HepG2 (cell line): ENCODE measurements around the gene NISCH. TPM values are rescaled to one million over a fixed set of nuclear protein-coding genes. Genes with fewer than 3 reads are reported as not detected.

ENCODE experiments used
- ATAC-seq: fragments of 200-7000 bp; cut with Tn5 transposase; 3 replicates; pipeline ENCODE4 v1.9.1; 2020; ENCODE audit warnings: mild to moderate bottlenecking, moderate library complexity
- BruUV-seq: library from RNA; stranded (reverse); fragments of 400-500 nt; replicated peaks from 2 replicates; lab custom pipeline; 2021; lab: Mats Ljungman, UMichigan
- CTCF ChIA-PET: fragments of 300-600 bp; formaldehyde crosslinking; extraction: SDS; loops from one replicate; lab custom pipeline; 2021; ENCODE audit warnings: low total read pairs, inconsistent platforms, low intra/inter-chr PET ratio; lab: Yijun Ruan, JAX
- POLR2A ChIA-PET: fragments of 350-600 bp; sonication (Branson Sonifier 250); formaldehyde crosslinking; loops from one replicate; lab custom pipeline; 2020; ENCODE audit warnings: antibody characterized with exemption, inconsistent platforms; lab: Yijun Ruan, JAX
- DNase-seq: peaks from one replicate; pipeline ENCODE4 v3.0.0-alpha.2; 2015; ENCODE audit warnings: low spot score
- FAIRE-seq: peaks from 3 replicates; lab custom pipeline; 2011; peaks lifted over from hg19 to GRCh38; lab: Jason Lieb, UNC
- H2AFZ ChIP-seq: one replicate; pipeline ENCODE4 v1.6.1; 2011; ENCODE audit warnings: low read length, inconsistent platforms
- H3K27ac ChIP-seq: fragments of 300-600 bp; 3 replicates; pipeline ENCODE4 v1.8.0; 2011; ENCODE audit warnings: mixed run types, mild to moderate bottlenecking, mixed read lengths, low read length, inconsistent platforms; ENCODE audit not compliant: insufficient read depth; ENCODE audit errors: extremely low read length
- H3K27me3 ChIP-seq, 2 experiments: fragments of 200-600 bp in 1 of 2; 2 replicates in 1 of 2; 3 replicates in 1 of 2; pipeline versions ENCODE4 v1.6.0 to v1.8.0; 2011; ENCODE audit warnings: low read length in 2 of 2, mild to moderate bottlenecking in 2 of 2, moderate library complexity in 2 of 2, inconsistent platforms in 1 of 2; ENCODE audit not compliant: insufficient read depth in 2 of 2, control insufficient read depth in 1 of 2
- H3K36me3 ChIP-seq, 2 experiments: fragments of 200-600 bp in 1 of 2; replicated peaks in 1 of 2; 2 replicates in 1 of 2; 3 replicates in 1 of 2; pipeline versions ENCODE4 v1.5.1 to v1.8.0; 2011; ENCODE audit warnings: low read length in 2 of 2, inconsistent platforms in 1 of 2; ENCODE audit not compliant: insufficient read depth in 2 of 2, control insufficient read depth in 1 of 2
- H3K4me1 ChIP-seq: 2 replicates; pipeline ENCODE4 v1.5.1; 2012; ENCODE audit warnings: low read length, inconsistent platforms; ENCODE audit not compliant: insufficient read depth
- H3K4me2 ChIP-seq: 2 replicates; pipeline ENCODE4 v1.6.0; 2011; ENCODE audit warnings: low read depth, low read length, inconsistent platforms
- H3K4me3 ChIP-seq, 3 experiments: fragments of 200-600 bp in 1 of 3; sonication (generic), shearing (Covaris generic) in 1 of 3; replicated peaks in 1 of 3; 2 replicates each; pipeline ENCODE4 v1.5.1; 2011 to 2016; ENCODE audit warnings: low read length in 3 of 3, inconsistent platforms in 2 of 3, low read depth in 2 of 3, mild to moderate bottlenecking in 2 of 3, control low read depth in 1 of 3, mixed read lengths in 1 of 3; ENCODE audit not compliant: insufficient read depth in 1 of 3
- H3K79me2 ChIP-seq: one replicate; pipeline ENCODE4 v1.6.1; 2011; ENCODE audit warnings: low read length, inconsistent platforms; ENCODE audit not compliant: insufficient read depth
- H3K9ac ChIP-seq: 2 replicates; pipeline ENCODE4 v1.6.0; 2011; ENCODE audit warnings: mild to moderate bottlenecking, low read depth, low read length, inconsistent platforms; ENCODE audit not compliant: insufficient read depth
- H3K9me3 ChIP-seq: 2 replicates; pipeline ENCODE4 v1.5.1; 2012; ENCODE audit warnings: mild to moderate bottlenecking, low read length
- H4K20me1 ChIP-seq: 2 replicates; pipeline ENCODE4 v1.6.0; 2011; ENCODE audit warnings: inconsistent platforms, mild to moderate bottlenecking, low read length, moderate library complexity; ENCODE audit not compliant: insufficient read depth
- ATF7-NPFF ChIP-seq: sonication (generic); formaldehyde crosslinking; IDR thresholded peaks from 2 replicates; pipeline ENCODE4 v1.8.1; 2023; ENCODE audit warnings: mild to moderate bottlenecking, low read depth, missing genetic modification reagents, moderate library complexity
- CHCHD3 ChIP-seq: sonication (generic); formaldehyde crosslinking; IDR thresholded peaks from 2 replicates; pipeline ENCODE4 v1.8.0; 2022; ENCODE audit warnings: mild to moderate bottlenecking, missing genetic modification reagents, moderate library complexity
- CHD2 ChIP-seq: IDR thresholded peaks from 2 replicates; pipeline ENCODE4 v1.6.1; 2011; ENCODE audit warnings: low read depth, low read length, improper control_type of control experiment
- CHD4 ChIP-seq: fragments of 200-600 bp; sonication (generic); IDR thresholded peaks from 2 replicates; pipeline ENCODE4 v1.7.0; 2017; ENCODE audit warnings: mild to moderate bottlenecking, low read length, borderline replicate concordance
- KDM2A ChIP-seq: sonication (generic); formaldehyde crosslinking; IDR thresholded peaks from 2 replicates; pipeline ENCODE4 v1.4.0; 2020; ENCODE audit warnings: low read depth, missing genetic modification reagents, borderline replicate concordance
- NONO ChIP-seq, 2 experiments: fragments of 450-650 bp in 1 of 2; sonication (generic) in 1 of 2; formaldehyde crosslinking in 1 of 2; IDR thresholded peaks in 1 of 2; conservative IDR thresholded peaks in 1 of 2; 2 replicates each; pipeline versions ENCODE4 v1.6.1 to v1.8.0; 2017 to 2022; ENCODE audit warnings: mild to moderate bottlenecking in 1 of 2, missing genetic modification reagents in 1 of 2, moderate library complexity in 1 of 2
- PHB2 ChIP-seq: fragments of 450-650 bp; IDR thresholded peaks from 2 replicates; pipeline ENCODE4 v1.6.1; 2018; ENCODE audit not compliant: partially characterized antibody
- RBM22 ChIP-seq: fragments of 200-400 bp; formaldehyde crosslinking; optimal IDR thresholded peaks from 2 replicates; pipeline ENCODE3; 2017; ENCODE audit warnings: mild to moderate bottlenecking, low read length, moderate library complexity
- SALL1 ChIP-seq: sonication (generic); formaldehyde crosslinking; IDR thresholded peaks from 2 replicates; pipeline ENCODE4 v1.8.0; 2022; ENCODE audit warnings: mild to moderate bottlenecking, missing genetic modification reagents
- SALL2 ChIP-seq: sonication (generic); formaldehyde crosslinking; IDR thresholded peaks from 2 replicates; pipeline ENCODE4 v1.8.1; 2023; ENCODE audit warnings: mild to moderate bottlenecking, missing genetic modification reagents, inconsistent platforms
- SPEN ChIP-seq: sonication (generic); formaldehyde crosslinking; IDR thresholded peaks from 2 replicates; pipeline ENCODE4 v1.5.1; 2020; ENCODE audit warnings: low read depth, mild to moderate bottlenecking, missing genetic modification reagents
- SRSF1 ChIP-seq: fragments of 200-400 bp; formaldehyde crosslinking; optimal IDR thresholded peaks from 2 replicates; pipeline ENCODE3; 2017; ENCODE audit warnings: mild to moderate bottlenecking, low read depth, low read length, moderate library complexity
- STAT5B ChIP-seq: sonication (generic); formaldehyde crosslinking; IDR thresholded peaks from 2 replicates; pipeline ENCODE4 v1.4.0; 2020; ENCODE audit warnings: missing genetic modification reagents
- TEAD3 ChIP-seq: optimal IDR thresholded peaks from 2 replicates; pipeline ENCODE3; 2016; ENCODE audit warnings: borderline replicate concordance
- THAP7 ChIP-seq: sonication (generic); formaldehyde crosslinking; IDR thresholded peaks from 2 replicates; pipeline ENCODE4 v1.8.1; 2023; ENCODE audit warnings: mild to moderate bottlenecking, missing genetic modification reagents
- ZBTB26 ChIP-seq: IDR thresholded peaks from 2 replicates; pipeline ENCODE4 v1.6.1; 2016; ENCODE audit warnings: missing compliant biosample characterization, missing genetic modification reagents, borderline replicate concordance
- ZNF121 ChIP-seq: sonication (generic); formaldehyde crosslinking; IDR thresholded peaks from 2 replicates; pipeline ENCODE4 v1.5.0; 2020; ENCODE audit warnings: mild to moderate bottlenecking, missing genetic modification reagents
- ZNF333 ChIP-seq: sonication (generic); formaldehyde crosslinking; IDR thresholded peaks from 2 replicates; pipeline ENCODE4 v1.4.0; 2020; ENCODE audit warnings: mild to moderate bottlenecking, missing genetic modification reagents, borderline replicate concordance
- ZNF614 ChIP-seq: IDR thresholded peaks from 2 replicates; pipeline ENCODE4 v1.6.1; 2018; ENCODE audit warnings: missing biosample characterization, missing genetic modification reagents, inconsistent platforms, borderline replicate concordance
- ZNF691 ChIP-seq: sonication (generic); formaldehyde crosslinking; IDR thresholded peaks from 2 replicates; pipeline ENCODE4 v1.4.0; 2020; ENCODE audit warnings: missing genetic modification reagents, low read depth, mild to moderate bottlenecking, borderline replicate concordance
- ZNF737 ChIP-seq: sonication (generic); formaldehyde crosslinking; IDR thresholded peaks from 2 replicates; pipeline ENCODE4 v1.5.0; 2020; ENCODE audit warnings: missing genetic modification reagents, mild to moderate bottlenecking, borderline replicate concordance
- ZNF776 ChIP-seq: sonication (generic); formaldehyde crosslinking; IDR thresholded peaks from 2 replicates; pipeline ENCODE4 v1.4.0; 2020; ENCODE audit warnings: mild to moderate bottlenecking, missing genetic modification reagents
- ZNF839 ChIP-seq: sonication (generic); formaldehyde crosslinking; IDR thresholded peaks from 2 replicates; pipeline ENCODE4 v1.4.0; 2020; ENCODE audit warnings: missing genetic modification reagents, mild to moderate bottlenecking, borderline replicate concordance
- WGBS: methylation state at CpG from one replicate; pipeline ENCODE4 v1.1.6; 2017; ENCODE audit warnings: low lambda C conversion rate; 5-methylcytosine and 5-hydroxymethylcytosine counted together
- in situ Hi-C: cut with HindIII; loops from 2 replicates; pipeline ENCODE4 v1.10.0; 2017; ENCODE audit warnings: low pct_unique_long_range_greater_than_20kb; ENCODE audit not compliant: extremely low pct_ligation_motif_present
- intact Hi-C: fragments of 100-400 bp; cut with micrococcal nuclease; formaldehyde crosslinking; loops from one replicate; pipeline ENCODE4 v1.10.0; 2022; ENCODE audit not compliant: unreplicated experiment
- polyA plus RNA-seq, 8 experiments: library from polyadenylated mRNA; depleted of rRNA in 3 of 8; stranded (reverse) in 7 of 8; unstranded in 1 of 8; fragments of >200 nt; fragmentation: Illumina TruSeq in 4 of 8; extraction: Trizol in 4 of 8; gene quantifications; 2 replicates each; pipeline versions ENCODE4 v1.2.1 to v1.2.3, GENCODE V29; 2011 to 2016; ENCODE audit warnings: low read depth in 4 of 8, missing spikeins in 1 of 8, mixed read lengths in 1 of 8; ENCODE audit not compliant: insufficient read depth in 1 of 8
- total RNA-seq, 5 experiments: library from RNA; depleted of rRNA; stranded (reverse); fragments of >200 nt; fragmentation: Illumina TruSeq; extraction: Trizol; gene quantifications; 2 replicates each; pipeline ENCODE4 v1.2.3, GENCODE V29; 2016; ENCODE audit warnings: low read depth in 1 of 5

The NISCH gene
- total and polyA plus RNA-seq, 2 of the 13 experiments (the other 11 are each of a cell fraction or from before 2014, with no cell fraction given): 27.0 to 47.6 TPM

- H4K20me1 ChIP-seq: no peaks in the 10 kb centered on the region
- CTCF ChIA-PET: no interaction called here
- no peaks in the 10 kb centered on the region for H3K9me3 ChIP-seq
- in situ Hi-C loops: loop anchor here (10.0 kb wide), 1 partner anchor 230 kb away; the partner anchor contains the start of genes GNL3 and PBRM1
- peak overlapping the region; percentile 60 for H3K27ac ChIP-seq
- TF ChIP-seq ATF7-NPFF (CRISPR knock-in tag): peak; percentile 14; the same call in 1 of the 2 replicates
- 0 out of 2 replicates have a peak, but pooled peaks have one; percentile 11 for TF ChIP-seq ZBTB26 (CRISPR knock-in tag)
- no peak for TF ChIP-seq STAT5B (CRISPR knock-in tag)
- TF ChIP-seq CHD4: 0 out of 2 replicates have a peak, but pooled peaks have one; percentile 40
- peak; percentile 20; the same call in 1 of the 2 replicates for TF ChIP-seq ZNF333
- TF ChIP-seq NONO (IDR thresholded peaks at IDR 0.05): no peak
- TF ChIP-seq NONO (CRISPR knock-in tag; conservative IDR thresholded peaks at IDR 0.05): no peak
- TF ChIP-seq ZNF839 (CRISPR knock-in tag): no peak
- no peak for TF ChIP-seq SALL2 (CRISPR knock-in tag)
- TF ChIP-seq KDM2A (CRISPR knock-in tag): 0 out of 2 replicates have a peak, but pooled peaks have one; percentile 2
- peak; percentile 64 for TF ChIP-seq SRSF1
- peak; percentile 2 for TF ChIP-seq TEAD3
- 0 out of 2 replicates have a peak, but pooled peaks have one; percentile 1 for TF ChIP-seq ZNF776 (CRISPR knock-in tag)
- no peak for TF ChIP-seq RBM22
- no peak for TF ChIP-seq ZNF121 (CRISPR knock-in tag)
- no peak for TF ChIP-seq PHB2
- TF ChIP-seq THAP7 (CRISPR knock-in tag): 0 out of 2 replicates have a peak, but pooled peaks have one; percentile 9
- 0 out of 2 replicates have a peak, but pooled peaks have one; percentile 9 for TF ChIP-seq SPEN
- 0 out of 2 replicates have a peak, but pooled peaks have one; percentile 16 for TF ChIP-seq CHCHD3 (CRISPR knock-in tag)
- no peak for TF ChIP-seq ZNF614 (CRISPR knock-in tag)
- TF ChIP-seq ZNF691 (CRISPR knock-in tag): no peak
- TF ChIP-seq SALL1: no peak
- no peak for TF ChIP-seq ZNF737 (CRISPR knock-in tag)
- TF ChIP-seq CHD2: no peak
- TF ChIP-seq, all 625 proteins: peak for 11
- peaks cover 70% of the 10 kb centered on the region for H3K4me1 ChIP-seq
- peak overlapping the region; percentile 64 for H3K9ac ChIP-seq
- intact Hi-C loops: no loop called here
- no peaks in the 10 kb centered on the region; a peak in 1 of 5 replicates for H3K27me3 ChIP-seq
- peak overlapping the region; percentile 22 for H2AFZ ChIP-seq
- no peak for DNase-seq
- H3K36me3 ChIP-seq: peaks cover 6 to 21% of the 10 kb centered on the region in 2 experiments; a peak in 4 of 5 replicates
- TSS peak; percentile 52 for BruUV-seq
- ATAC-seq: no peak; the same call in 2 of the 3 replicates
- 31% methylated on average over 5 of the region's 11 CpGs for WGBS
- H3K4me3 ChIP-seq: peak overlapping the region; percentile 58 to 96 (median 92)
- H3K4me2 ChIP-seq: peak overlapping the region; percentile 93
- POLR2A ChIA-PET: interaction anchor here (2.5 kb wide), 1 partner anchor 10 kb away, joined by 11 read pairs; the partner anchor contains the start of gene SEMA3G
- peaks cover 20% of the 10 kb centered on the region for H3K79me2 ChIP-seq
- no peak for FAIRE-seq
Measured at GRCh38 chr3:52454938-52455282, 494 bp upstream of the NISCH start.
